ENCODE measurements around the gene YIPF7. TPM values are rescaled to one million over a fixed set of nuclear protein-coding genes. Genes with fewer than 3 reads are reported as not detected.

Gene YIPF7
- total RNA-seq = 0.44 TPM

DNA sequence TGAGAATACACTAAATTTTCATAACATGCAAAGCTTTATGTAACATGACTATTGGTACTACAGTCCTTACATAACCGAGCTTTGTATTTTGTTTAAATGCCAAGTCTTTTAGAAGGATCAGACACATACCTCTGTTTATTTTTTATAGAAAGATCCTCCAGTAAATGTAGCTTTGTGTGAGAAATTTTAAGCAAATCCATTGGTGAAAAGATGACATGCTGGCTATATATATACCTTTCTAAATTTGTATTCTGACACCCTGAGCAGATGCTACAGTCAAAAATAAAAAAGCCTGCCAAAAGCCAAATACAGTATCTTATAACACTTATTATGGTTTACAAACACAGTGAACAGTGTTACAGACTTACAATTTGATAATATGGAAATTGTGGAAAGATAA lies at the start of gene YIPF7:
YIPF7 (minus strand) TSS at position 201 of the 400 bp plus-strand sequence. CDS start 1,525 bp downstream, outside the sequence.

DNA sequence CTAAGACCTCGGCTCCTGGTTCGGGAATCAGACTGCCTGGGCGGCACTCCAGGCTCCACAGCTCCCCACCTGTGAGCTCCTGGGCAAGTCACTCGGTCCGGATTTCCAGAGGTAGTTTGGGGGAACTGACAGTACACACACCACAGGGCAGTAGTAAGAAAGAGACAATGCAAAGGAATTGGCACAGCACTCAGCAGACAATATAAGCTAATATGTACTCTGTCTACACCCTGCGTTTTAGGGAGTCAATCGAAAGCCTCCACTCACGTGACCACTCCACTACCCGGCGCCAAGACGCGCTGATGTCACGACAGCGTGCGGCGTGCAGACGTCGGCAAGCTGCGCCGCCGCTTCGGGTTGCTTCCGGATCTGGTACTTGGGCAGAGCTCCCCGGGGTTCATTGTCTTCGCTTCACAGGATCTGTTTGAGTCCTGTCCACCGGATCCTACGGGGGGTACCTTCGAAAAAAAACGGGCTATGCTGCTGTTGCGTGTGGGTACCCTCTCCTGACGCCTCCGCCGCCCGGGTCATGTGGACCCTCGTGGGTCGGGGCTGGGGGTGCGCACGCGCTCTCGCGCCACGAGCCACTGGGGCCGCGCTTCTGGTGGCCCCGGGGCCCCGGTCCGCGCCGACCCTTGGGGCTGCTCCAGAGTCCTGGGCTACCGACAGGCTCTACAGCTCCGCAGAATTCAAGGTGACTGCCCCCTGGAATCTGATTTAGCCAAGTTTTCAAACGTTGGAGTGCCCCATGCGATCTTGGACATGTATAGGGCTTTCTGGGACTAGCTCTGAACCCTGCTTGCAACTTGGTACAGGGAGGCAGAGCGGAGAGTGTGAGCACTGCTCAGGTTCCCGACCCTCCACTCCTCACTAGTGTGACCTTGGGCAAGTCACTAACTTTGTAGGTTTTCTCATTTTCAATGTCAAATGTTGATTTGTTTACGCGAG lies 26.9 kb upstream of the YIPF7 start, which contains the start of gene GUF1:
GUF1 (plus strand) TSS at position 327 of the 948 bp plus-strand sequence; CDS start at position 530, 203 bp downstream.

Other genes starting within 250 kb of the YIPF7 start
- 9.3 TPM for gene KCTD8, start 202.8 kb downstream of the YIPF7 start, total RNA-seq
- 40.0 TPM for gene GUF1, start 26.8 kb upstream of the YIPF7 start, total RNA-seq
- gene GNPDA2, start 74.9 kb upstream of the YIPF7 start, total RNA-seq = 39.5 TPM